Body of pancreas (tissue), 4 donors: ENCODE measurements around the gene PERCC1. TPM values are rescaled to one million over a fixed set of nuclear protein-coding genes. Genes with fewer than 3 reads are reported as not detected.

Experiments used
- ATAC-seq: fragments of 150-250 bp; one replicate; pipeline ENCODE4 v1.9.1; 2016
- DNase-seq, 4 donors: peaks; one replicate each; pipeline ENCODE4 v3.0.0-alpha.2; 2019
- H3K27ac ChIP-seq, 4 donors: fragments of 200-600 bp; sonication (generic); 1 replicate in 3 of 4; 2 replicates in 1 of 4; pipeline versions ENCODE4 v1.5.1 to v1.6.1; 2016 to 2019; ENCODE audit warnings: mild to moderate bottlenecking in 1 of 4, mixed read lengths in 1 of 4, moderate library complexity in 1 of 4
- H3K27me3 ChIP-seq, 2 donors: fragments of 200-600 bp; sonication (generic); one replicate each; pipeline ENCODE4 v1.6.0; 2016; ENCODE audit warnings: mild to moderate bottlenecking in 1 of 2
- H3K36me3 ChIP-seq, 2 donors: fragments of 200-600 bp; sonication (generic); replicated peaks in 1 of 2; 2 replicates each; pipeline ENCODE4 v1.5.1; 2016; ENCODE audit warnings: low read depth in 2 of 2; ENCODE audit not compliant: insufficient read depth in 1 of 2
- H3K4me1 ChIP-seq: fragments of 200-600 bp; sonication (generic); one replicate; pipeline ENCODE4 v1.6.0; 2016
- H3K4me3 ChIP-seq, 2 donors: fragments of 200-600 bp; sonication (generic); 1 replicate in 1 of 2; 2 replicates in 1 of 2; pipeline ENCODE4 v1.5.1; 2016 to 2019
- H3K9me3 ChIP-seq, 3 donors: fragments of 200-600 bp; sonication (generic); 1 replicate in 2 of 3; 2 replicates in 1 of 3; pipeline ENCODE4 v1.5.1; 2016
- CTCF ChIP-seq, 7 experiments: fragments of 450-650 bp in 4 of 7; fragments of 200-600 bp in 3 of 7; sonication (generic) in 3 of 7; IDR thresholded peaks; one replicate each; pipeline ENCODE4 v1.5.1; 2016 to 2019; ENCODE audit warnings: antibody characterized with exemption in 7 of 7
- POLR2A ChIP-seq, 3 donors: fragments of 450-650 bp; IDR thresholded peaks; one replicate each; pipeline ENCODE4 v1.6.1; 2016; ENCODE audit warnings: antibody characterized with exemption in 3 of 3, mild to moderate bottlenecking in 2 of 3
- WGBS, 2 donors: methylation state at CpG; one replicate each; pipeline ENCODE4 v1.1.5; 2017; 5-methylcytosine and 5-hydroxymethylcytosine counted together
- intact Hi-C: fragments of 100-400 bp; cut with DNase I; formaldehyde crosslinking; loops from one replicate; pipeline ENCODE4 v1.15.1; 2023
- total RNA-seq, 2 donors: library from RNA; depleted of rRNA; stranded (reverse); fragments of >200 nt; gene quantifications; one replicate each; pipeline ENCODE4 v1.1.0, GENCODE V29; 2016

The PERCC1 gene
- total RNA-seq, 2 donors from 2014 or later: not detected

- Histone ChIP-seq H3K9me3 (no peaks in the 10 kb centered on the region), H3K27me3 (no peaks in the 10 kb centered on the region), H3K36me3 (no peaks in the 10 kb centered on the region), H3K4me1 (peaks cover 10% of the 10 kb centered on the region), H3K4me3 (no peak overlapping the region), H3K27ac (no peak overlapping the region)
- no peak for TF ChIP-seq CTCF (IDR thresholded peaks at IDR 0.05)
- no peak for TF ChIP-seq POLR2A (IDR thresholded peaks at IDR 0.05)
- intact Hi-C loops: no loop called here
- ATAC-seq: no peak
- no peak for DNase-seq
- WGBS, 2 donors: 63 to 76% methylated on average over 8 to 18 of the region's 20 CpGs
Observed at GRCh38 chr16:1431497-1432270, 806 bp downstream of the PERCC1 start.

- WGBS, 2 donors: 75 to 85% methylated on average over 14 to 45 of the region's 63 CpGs
- DNase-seq: no peak
Observed at GRCh38 chr16:1432388-1433262, 1.7 kb downstream of the PERCC1 start.

GRCh38 chr16:1433263-1433560 is 2.3 kb downstream of the PERCC1 start:
- intact Hi-C loops: no loop called here
- no peak overlapping the region for H3K27ac ChIP-seq
- no peak for TF ChIP-seq POLR2A (IDR thresholded peaks at IDR 0.05)
- no peak for TF ChIP-seq CTCF (IDR thresholded peaks at IDR 0.05)
- 68% methylated on average over 14 of the region's 14 CpGs; no CpG with 5 or more reads in 1 of the 2 donors for WGBS, 2 donors
- ATAC-seq (no peak), DNase-seq (no peak)
- H3K27me3 ChIP-seq: no peaks in the 10 kb centered on the region
- peaks cover 10% of the 10 kb centered on the region for H3K4me1 ChIP-seq
- H3K36me3 ChIP-seq: no peaks in the 10 kb centered on the region
- no peaks in the 10 kb centered on the region for H3K9me3 ChIP-seq
- no peak overlapping the region for H3K4me3 ChIP-seq

More at GRCh38 chr16:1432388-1433262, 1.7 kb downstream of the PERCC1 start:
- Histone ChIP-seq H3K4me3 (no peak overlapping the region), H3K27ac (no peak overlapping the region), H3K9me3 (no peaks in the 10 kb centered on the region), H3K27me3 (no peaks in the 10 kb centered on the region), H3K4me1 (peaks cover 10% of the 10 kb centered on the region), H3K36me3 (no peaks in the 10 kb centered on the region)
- intact Hi-C loops: no loop called here
- TF ChIP-seq CTCF (IDR thresholded peaks at IDR 0.05) (no peak), POLR2A (IDR thresholded peaks at IDR 0.05) (no peak)
- ATAC-seq: no peak

- ATAC-seq (no peak), DNase-seq (no peak)
- intact Hi-C loops: no loop called here
- no peaks in the 10 kb centered on the region for H3K27me3 ChIP-seq
- no peaks in the 10 kb centered on the region for H3K9me3 ChIP-seq
- no peak overlapping the region for H3K27ac ChIP-seq
- no peaks in the 10 kb centered on the region for H3K36me3 ChIP-seq
- H3K4me1 ChIP-seq: peaks cover 10% of the 10 kb centered on the region
- TF ChIP-seq POLR2A (IDR thresholded peaks at IDR 0.05): no peak
- TF ChIP-seq CTCF (IDR thresholded peaks at IDR 0.05): no peak
- no peak overlapping the region for H3K4me3 ChIP-seq
- 41 to 42% methylated on average over 15 to 22 of the region's 22 CpGs for WGBS, 2 donors
Observed at GRCh38 chr16:1433756-1434155, 2.9 kb downstream of the PERCC1 start.
